T-helper 1 cell treated with Interleukin-12 subunit alpha and Interleukin-12 subunit beta and Interleukin-4 antibody, amounts not matched to agents 30 ng/mL and 1 ng/mL, for 36 hours (primary cell): ENCODE results near the gene TCERG1L. TPM values are rescaled to one million over a fixed set of nuclear protein-coding genes. Genes with fewer than 3 reads are reported as not detected.
"Not testable (repeated sequence)": the region's sequence is repeated elsewhere in the genome, so short reads cannot be mapped to it uniquely, and the experiment has no call there.

Source experiments
- intact Hi-C: fragments of 100-400 bp; cut with micrococcal nuclease; formaldehyde crosslinking; loops from one replicate; pipeline ENCODE4 v1.15.1; 2024
- total RNA-seq: library from RNA; stranded (reverse); gene quantifications from 2 replicates; pipeline ENCODE4 v1.2.3, GENCODE V29; 2022

Gene TCERG1L
- total RNA-seq, 1 donor from 2014 or later = not detected

DNA sequence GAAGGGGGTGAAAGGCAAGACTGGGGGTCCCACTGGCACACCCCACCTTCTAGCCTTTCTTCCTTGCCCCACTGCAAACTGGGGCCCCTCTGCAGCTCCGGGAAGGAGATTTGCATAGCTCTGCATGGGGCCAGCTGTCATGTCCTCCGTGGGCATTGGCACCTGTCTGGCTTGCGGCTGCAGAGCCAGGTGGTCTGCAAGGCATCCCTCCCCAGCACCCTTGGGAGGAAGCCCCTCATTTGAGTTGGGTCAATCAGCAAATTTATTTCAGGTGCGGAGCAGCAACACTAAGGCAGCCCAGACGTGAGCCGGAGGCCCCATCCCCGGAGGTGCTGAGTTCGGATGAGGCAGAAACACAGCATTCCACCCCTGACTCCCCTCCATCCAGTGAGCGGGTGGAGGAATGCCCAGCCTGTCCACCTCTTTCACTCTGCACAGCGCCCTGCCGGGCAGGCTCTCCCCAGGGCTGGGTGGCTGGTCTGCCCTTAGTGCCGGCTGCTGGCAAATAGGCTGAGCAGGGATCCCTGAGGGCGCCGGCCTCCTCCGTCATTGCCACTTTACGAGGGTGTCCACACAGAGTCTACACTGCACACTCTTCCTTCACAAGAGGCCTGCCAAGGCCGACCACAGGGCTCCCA, 143.2 kb downstream of the TCERG1L start:
- intact Hi-C loops = no loop called here

GRCh38 chr10:131167036-131167860, 144.3 kb downstream of the TCERG1L start:
- intact Hi-C loops = no loop called here

DNA sequence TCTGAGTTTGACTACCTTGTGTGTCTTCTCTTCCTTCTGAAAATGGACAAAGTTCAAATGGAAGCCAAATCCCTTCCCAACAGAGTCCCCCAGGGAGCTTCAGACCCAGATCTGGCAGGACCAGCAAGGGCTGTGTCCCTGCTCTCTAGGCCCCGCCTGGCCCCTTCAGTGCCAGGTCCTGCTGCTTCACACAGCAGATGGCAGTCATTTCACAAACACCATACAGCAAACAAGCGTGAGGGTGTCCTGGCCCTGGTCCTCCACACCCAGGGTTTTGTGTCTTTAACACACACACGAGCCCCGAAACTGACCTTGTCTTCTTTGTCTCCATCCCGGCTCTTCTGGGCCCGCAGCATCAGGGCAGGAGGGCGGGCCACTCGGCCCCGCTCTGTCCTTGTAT, 145.0 kb downstream of the TCERG1L start:
- intact Hi-C loops = no loop called here

DNA sequence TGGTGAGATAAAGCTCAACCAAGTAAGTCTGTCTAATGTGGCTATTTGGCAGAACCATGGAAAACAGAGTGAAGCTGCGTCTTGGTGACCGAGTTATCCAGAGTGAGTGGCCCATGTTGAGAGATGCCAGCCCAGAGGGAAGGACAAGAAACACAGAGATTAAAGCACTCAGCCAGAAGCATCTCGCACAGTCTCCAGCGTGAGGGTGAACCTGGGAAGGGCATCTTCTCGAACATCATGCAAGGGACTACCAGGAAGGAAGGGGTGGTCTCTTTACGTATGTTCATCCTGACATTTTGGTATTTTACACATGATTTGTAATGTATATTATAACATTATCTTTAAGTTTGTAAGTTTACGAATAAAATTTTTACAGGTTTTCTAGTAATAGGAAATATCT, 146.4 kb downstream of the TCERG1L start:
- intact Hi-C loops = no loop called here

GRCh38 chr10:131162866-131163843, 148.4 kb downstream of the TCERG1L start:
- intact Hi-C loops = no loop called here

DNA sequence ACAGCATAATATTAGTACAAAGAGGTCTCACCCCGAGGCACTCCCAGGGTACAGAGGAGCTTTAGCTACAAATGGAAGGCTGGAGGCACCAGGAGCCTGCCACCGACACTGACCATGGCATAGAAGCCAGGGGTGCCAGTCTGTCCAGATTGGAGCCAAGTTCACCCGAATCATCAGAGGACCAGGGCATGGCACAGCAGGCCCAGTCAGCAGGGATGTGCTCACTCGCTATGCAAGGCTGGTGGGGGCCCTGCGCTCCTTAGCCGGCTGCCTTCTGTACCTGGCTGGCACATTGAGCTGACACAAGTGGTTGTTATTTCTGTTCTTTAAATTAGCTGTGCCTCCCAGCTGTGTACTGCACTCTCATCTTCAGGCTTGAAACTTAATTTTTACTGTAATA, 149.3 kb downstream of the TCERG1L start:
- intact Hi-C loops = no loop called here

GRCh38 chr10:131161087-131161486, 150.4 kb downstream of the TCERG1L start:
- intact Hi-C loops = no loop called here

- intact Hi-C loops = no loop called here
Observed at GRCh38 chr10:131160219-131160875, 151.2 kb downstream of the TCERG1L start.

GRCh38 chr10:131159771-131160170, 151.8 kb downstream of the TCERG1L start:
- intact Hi-C loops = no loop called here

DNA sequence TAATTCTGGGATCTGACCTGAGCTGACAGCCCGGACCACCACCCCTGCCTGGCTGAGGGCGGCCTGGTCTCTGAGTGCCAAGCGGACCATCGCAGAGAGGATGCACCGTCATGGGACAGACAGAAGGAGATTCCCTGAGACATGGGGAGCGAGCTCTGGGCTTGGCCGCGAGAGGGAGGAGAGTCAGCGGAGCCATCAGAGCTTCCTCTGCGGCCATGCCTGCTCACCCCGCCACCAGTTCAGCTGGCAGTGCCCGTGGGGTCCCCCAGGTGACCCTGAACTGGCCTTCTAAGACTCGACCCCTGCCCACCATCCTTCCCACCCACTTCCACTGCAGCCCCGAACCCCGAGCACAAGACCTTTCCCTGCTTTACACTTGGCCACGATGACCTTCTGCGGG, 152.8 kb downstream of the TCERG1L start:
- intact Hi-C loops = no loop called here

DNA sequence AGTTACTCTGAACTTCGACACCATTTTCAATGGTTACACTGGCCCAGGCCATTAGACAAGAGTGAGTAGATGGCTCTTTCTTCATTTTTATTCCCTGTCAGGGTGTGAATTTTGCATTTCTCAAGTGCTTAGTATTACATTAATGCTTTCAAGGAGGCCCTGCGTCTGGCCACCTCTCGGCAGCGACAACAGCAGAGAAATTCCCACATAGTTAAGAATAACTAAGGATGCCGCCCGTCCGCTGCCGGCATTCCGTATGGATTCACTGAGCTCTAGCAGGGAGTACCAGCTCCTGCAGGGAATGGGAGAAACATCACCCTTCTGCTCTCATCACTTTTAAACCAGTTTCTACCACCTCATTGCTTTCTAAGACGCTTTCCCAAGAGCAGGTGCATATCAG, 153.6 kb downstream of the TCERG1L start:
- intact Hi-C loops = no loop called here

DNA sequence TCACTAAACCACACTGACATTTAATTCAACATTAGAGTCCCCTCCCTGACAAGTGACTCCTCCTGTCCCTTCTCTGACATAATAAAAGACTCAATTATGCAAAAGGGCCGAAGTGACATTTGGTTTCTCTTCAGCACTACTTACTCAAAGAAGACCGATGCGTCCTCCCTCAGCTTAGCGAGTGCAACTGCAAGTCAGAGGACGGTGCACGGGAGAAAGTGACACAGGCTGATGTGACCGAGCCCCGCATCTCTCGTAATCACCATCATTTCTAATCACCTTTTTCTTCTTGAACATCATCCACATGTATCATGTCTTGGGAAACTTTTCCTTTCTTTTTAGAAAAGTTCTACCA, 155.7 kb downstream of the TCERG1L start:
- intact Hi-C loops = no loop called here

DNA sequence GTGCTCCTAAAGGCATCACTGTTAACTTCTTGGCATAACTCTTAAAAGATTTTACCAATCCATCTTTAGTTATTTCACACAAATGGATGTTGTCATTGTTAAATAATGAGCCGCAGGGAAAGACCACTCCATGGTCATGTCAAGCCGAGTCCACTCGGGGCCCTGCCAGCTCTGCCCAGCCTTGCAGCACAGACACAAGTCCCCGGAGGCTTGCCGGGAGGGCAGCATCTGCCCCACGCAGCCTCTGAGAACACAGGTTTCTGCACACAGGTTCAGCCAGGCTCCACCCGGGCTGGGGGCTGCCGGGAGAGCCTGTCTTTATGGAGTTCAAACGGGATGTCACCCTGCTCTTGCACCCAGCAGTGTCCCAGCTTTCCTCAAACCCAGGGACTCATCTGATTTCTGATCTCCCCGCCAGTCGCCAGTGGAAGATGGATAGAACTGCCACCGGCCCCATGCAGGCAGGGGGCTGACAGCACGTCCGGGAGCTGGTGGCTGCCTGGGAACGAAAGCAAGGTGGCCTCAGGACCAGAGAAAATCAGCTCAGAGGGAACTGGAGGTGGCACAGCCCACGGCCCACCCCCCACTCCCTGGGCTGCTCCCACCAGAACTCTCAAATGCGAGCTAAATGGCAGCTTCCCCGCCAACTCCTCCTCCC, 156.2 kb downstream of the TCERG1L start:
- intact Hi-C loops = no loop called here

- intact Hi-C loops = no loop called here
Observed at GRCh38 chr10:131154306-131155025, 157.1 kb downstream of the TCERG1L start.

- intact Hi-C loops = not testable (repeated sequence)
Observed at GRCh38 chr10:131152456-131152855, 159.1 kb downstream of the TCERG1L start.

GRCh38 chr10:131150126-131150525, 161.4 kb downstream of the TCERG1L start:
- intact Hi-C loops = no loop called here

- intact Hi-C loops = no loop called here
Observed at GRCh38 chr10:131149586-131149985, 161.9 kb downstream of the TCERG1L start.

DNA sequence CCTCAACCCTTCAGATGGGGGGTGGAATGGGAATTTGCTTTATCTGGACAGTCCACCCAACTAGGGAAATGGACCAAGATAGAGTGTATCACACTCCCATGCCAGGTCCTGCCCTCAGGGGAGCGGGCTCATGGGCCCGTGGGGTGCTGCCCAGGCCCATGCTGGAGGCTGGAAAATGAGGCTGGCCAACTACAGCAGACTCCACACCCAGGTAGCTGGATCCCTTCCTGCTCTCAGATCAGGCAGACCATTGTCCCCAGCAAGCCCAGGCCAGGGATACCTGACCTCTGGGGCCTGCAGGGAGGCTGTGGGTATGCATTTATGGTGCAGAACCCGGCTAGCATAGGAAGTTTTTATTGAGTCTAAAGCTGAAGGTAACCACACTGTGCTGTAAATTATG, 162.4 kb downstream of the TCERG1L start:
- intact Hi-C loops = no loop called here

DNA sequence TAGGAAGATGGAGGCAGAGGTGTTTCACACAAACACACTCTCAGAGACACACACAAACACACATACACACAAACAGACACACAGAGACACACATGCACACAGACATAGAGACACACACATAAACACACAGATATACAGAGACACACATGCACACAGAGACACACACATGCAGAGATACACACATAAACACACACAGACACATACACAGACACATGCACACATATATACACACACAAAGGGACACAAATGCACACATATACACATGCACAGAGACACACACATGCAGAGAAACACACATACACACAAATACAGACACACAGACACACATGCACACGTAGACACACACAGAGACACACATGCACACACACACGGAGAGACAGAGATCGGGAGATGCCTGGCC, 163.3 kb downstream of the TCERG1L start:
- intact Hi-C loops = no loop called here
